Activated CD4-positive, alpha-beta T cell treated with anti-CD3 and anti-CD28 coated beads, Interleukin-2, amount 10 ng/mL, durations not matched to agents 7 days and 5 days (primary cell): Measurements from ENCODE around the gene MAJIN. TPM values are rescaled to one million over a fixed set of nuclear protein-coding genes. Genes with fewer than 3 reads are reported as not detected.

Experiments
- CTCF ChIA-PET: fragments of 350-600 bp; sonication (Branson Sonifier 250); formaldehyde crosslinking; loops from one replicate; lab custom pipeline; 2021; ENCODE audit warnings: antibody characterized with exemption; lab: Charles Lee
- POLR2A ChIA-PET: fragments of 350-600 bp; sonication (Branson Sonifier 250); formaldehyde crosslinking; loops from one replicate; lab custom pipeline; 2021; ENCODE audit warnings: antibody characterized with exemption; lab: Charles Lee
- DNase-seq: peaks from one replicate; pipeline ENCODE4 v3.0.0-alpha.2; 2020
- H3K27ac Mint-ChIP-seq: one replicate; pipeline ENCODE4 v1.8.0; 2021; ENCODE audit warnings: mild to moderate bottlenecking, moderate library complexity, mixed read lengths
- H3K27me3 Mint-ChIP-seq: one replicate; pipeline ENCODE4 v1.8.0; 2021; ENCODE audit warnings: mixed read lengths
- H3K36me3 Mint-ChIP-seq: one replicate; pipeline ENCODE4 v1.8.0; 2021; ENCODE audit warnings: low read depth, mixed read lengths
- H3K4me1 Mint-ChIP-seq: one replicate; pipeline ENCODE4 v1.8.0; 2021; ENCODE audit warnings: mixed read lengths
- H3K4me3 Mint-ChIP-seq: one replicate; pipeline ENCODE4 v1.8.0; 2021; ENCODE audit warnings: mild to moderate bottlenecking, moderate library complexity, mixed read lengths
- H3K9me3 Mint-ChIP-seq: one replicate; pipeline ENCODE4 v1.8.0; 2021; ENCODE audit warnings: mixed read lengths
- total RNA-seq, 2 experiments: library from RNA; stranded (reverse); gene quantifications; one replicate each; pipeline ENCODE4 v1.2.3, GENCODE V29; 2021

MAJIN gene
- total RNA-seq, 2 experiments from 2014 or later, result 0.20 to 0.54 TPM

DNA sequence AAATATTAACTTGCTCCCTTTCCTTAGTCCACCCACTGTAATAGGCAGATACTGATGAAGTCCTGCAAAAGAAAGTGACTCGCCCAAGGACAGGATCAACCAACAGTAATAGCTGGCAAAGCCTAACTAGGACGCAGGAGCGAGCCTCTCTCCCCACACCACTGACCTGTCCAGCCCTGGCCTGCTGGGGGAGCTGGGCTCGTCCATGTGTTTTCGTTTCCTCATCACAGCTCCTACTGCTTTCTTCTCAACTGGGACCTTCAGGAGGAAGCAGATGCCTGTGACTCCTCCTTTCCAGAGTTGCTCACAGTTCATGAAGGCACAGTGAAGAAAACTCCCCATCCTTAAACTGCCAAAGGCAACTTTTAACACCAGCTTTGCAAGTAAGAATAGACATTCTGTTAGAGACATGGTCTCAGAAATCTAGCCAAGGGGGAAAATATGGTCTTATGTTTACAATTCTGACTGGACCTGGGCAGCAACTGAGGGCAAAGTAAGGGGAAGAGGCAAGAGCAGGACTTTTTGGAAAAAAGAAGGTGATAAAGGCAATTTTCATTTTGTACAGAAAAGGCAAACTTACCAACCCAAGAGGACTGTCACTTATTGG is 24.6 kb downstream of the MAJIN start:
- H3K9me3 Mint-ChIP-seq, result no peaks in the 10 kb centered on the region
- peaks cover 4% of the 10 kb centered on the region for H3K27me3 Mint-ChIP-seq
- H3K27ac Mint-ChIP-seq, result no peak overlapping the region
- CTCF ChIA-PET, result interaction anchor here (0.7 kb wide), 1 partner anchor 35 kb away, joined by 3 read pairs; no protein-coding TSS in a partner anchor
- no peaks in the 10 kb centered on the region for H3K4me1 Mint-ChIP-seq
- H3K4me3 Mint-ChIP-seq, result no peak overlapping the region
- POLR2A ChIA-PET, result no interaction called here
- H3K36me3 Mint-ChIP-seq, result no peaks in the 10 kb centered on the region
- no peak for DNase-seq

DNA sequence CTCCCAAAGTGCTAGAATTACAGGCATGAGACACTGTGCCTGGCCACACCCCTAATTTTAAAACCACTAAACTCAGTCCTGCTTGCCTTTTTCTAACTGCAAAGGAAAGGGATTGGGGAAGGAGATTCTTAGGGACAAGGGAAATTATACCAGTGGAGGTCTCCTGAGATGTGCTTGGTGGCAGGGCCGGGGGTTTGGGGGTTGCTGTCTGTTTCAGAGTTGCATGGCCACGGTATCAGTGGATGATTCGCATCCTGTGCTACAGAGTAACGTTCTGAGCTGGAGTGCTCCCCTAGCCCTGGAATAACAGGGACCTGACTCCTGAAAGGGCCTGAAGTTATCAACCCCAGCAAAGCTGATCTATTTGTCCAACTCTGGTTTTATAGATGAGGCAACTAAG is 35.4 kb downstream of the MAJIN start:
- ChIA-PET POLR2A (interaction anchor here (0.9 kb wide), 1 partner anchor 9 kb away, joined by 3 read pairs; no protein-coding TSS in a partner anchor), CTCF (interaction anchor here (0.9 to 1.1 kb wide), 5 partner anchors 9 to 278 kb away, joined by 3 to 4 read pairs (median 3); no protein-coding TSS in a partner anchor)
- H3K9me3 Mint-ChIP-seq, result no peaks in the 10 kb centered on the region
- no peak overlapping the region for H3K4me3 Mint-ChIP-seq
- peaks cover 2% of the 10 kb centered on the region for H3K27me3 Mint-ChIP-seq
- no peak for DNase-seq
- H3K27ac Mint-ChIP-seq, result no peak overlapping the region
- H3K36me3 Mint-ChIP-seq, result no peaks in the 10 kb centered on the region
- H3K4me1 Mint-ChIP-seq, result no peaks in the 10 kb centered on the region

DNA sequence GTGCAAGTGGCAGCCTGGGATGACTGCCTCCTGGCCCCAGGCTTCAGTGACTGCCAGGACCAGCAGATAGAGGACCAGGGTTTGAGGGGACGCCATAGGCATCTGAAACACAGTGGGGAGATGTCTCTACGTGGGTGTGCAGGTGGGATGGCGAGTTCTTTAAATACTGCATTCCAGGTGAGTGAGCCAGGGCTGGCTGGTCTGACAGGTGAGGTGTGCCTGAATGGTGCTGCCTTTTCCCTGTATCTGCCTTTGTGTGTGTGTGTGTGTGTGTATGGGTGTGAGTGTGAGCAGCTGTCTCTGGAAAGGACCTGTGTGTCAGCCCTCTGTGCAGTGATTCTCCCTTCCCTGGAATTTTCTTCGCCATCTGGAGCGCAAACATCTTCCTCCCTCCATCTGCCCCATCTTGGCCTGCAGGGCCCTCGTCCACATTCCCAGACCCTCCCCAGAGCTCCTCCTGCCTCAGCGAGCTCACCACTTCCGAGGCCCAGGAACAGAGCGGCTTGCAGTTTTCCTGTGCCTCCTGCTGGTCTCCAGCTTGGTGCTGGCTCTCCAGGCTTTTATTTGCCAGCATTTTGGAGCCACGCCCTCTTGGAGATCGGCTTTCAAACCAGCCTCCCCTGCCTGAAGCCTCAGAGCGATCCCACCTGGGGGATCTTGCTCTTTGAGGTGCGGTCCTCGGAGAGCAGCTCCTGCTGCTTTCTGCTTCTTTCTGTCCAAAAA is 36.4 kb downstream of the MAJIN start, which contains the start of gene GPHA2:
TSS of gene GPHA2 (minus strand) at position 535 of the 723 bp plus-strand sequence. CDS start at position 102, 433 bp downstream.
- Mint-ChIP-seq H3K27me3 (peaks cover 2% of the 10 kb centered on the region), H3K36me3 (peaks cover 8% of the 10 kb centered on the region), H3K4me3 (no peak within 1 kb of the TSS), H3K27ac (no peak within 1 kb of the TSS), H3K9me3 (no peaks in the 10 kb centered on the region), H3K4me1 (no peaks in the 10 kb centered on the region)
- DNase-seq, result no peak
- POLR2A ChIA-PET, result interaction anchor here (0.6 kb wide), 1 partner anchor 117 kb away, joined by 3 read pairs; no protein-coding TSS in a partner anchor
- CTCF ChIA-PET, result interaction anchor here (0.6 to 1.8 kb wide), 4 partner anchors 28 to 77 kb away, joined by 3 to 5 read pairs (median 4); no protein-coding TSS in a partner anchor

DNA sequence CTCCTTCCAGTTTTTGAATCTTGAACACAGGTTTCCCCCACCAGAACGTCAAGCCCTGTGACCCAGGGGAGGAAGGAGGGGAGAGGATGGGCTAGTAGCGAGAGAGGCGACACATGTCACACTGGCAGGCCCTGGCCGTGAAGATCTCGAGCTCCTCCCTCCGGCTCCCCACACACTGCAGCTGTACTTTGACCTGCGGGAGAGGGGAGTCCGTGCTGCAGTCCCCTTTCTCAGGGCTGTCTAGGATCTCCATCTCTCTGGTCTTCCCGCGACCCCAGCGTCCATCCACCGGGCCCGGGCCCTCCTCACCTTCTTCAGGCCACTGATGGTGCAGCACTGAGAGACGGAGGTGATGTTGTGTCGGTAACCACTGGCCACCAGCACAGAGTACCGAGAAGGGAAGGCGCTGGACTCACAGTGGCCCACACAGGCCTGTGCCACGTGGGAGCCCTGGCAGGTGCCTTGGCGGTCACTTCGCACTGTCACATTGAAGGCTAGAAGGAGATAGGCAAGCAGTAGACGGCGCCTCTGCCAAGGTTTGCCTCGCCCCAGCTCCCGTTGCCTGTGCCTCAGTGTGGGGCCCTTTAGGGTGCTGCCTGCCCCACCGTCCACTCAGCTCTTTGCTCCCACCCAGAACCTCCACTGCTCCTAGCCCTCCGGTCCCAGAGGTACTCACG is 37.1 kb downstream of the MAJIN start:
- Mint-ChIP-seq H3K9me3 (no peaks in the 10 kb centered on the region), H3K36me3 (peaks cover 8% of the 10 kb centered on the region), H3K4me1 (no peaks in the 10 kb centered on the region), H3K4me3 (no peak overlapping the region), H3K27me3 (peaks cover 2% of the 10 kb centered on the region), H3K27ac (no peak overlapping the region)
- no peak for DNase-seq
- POLR2A ChIA-PET, result no interaction called here
- CTCF ChIA-PET, result interaction anchor here (0.6 to 2.5 kb wide), 4 partner anchors 10 to 80 kb away, joined by 5 to 9 read pairs (median 6); partner anchors contain the start of gene ARL2

DNA sequence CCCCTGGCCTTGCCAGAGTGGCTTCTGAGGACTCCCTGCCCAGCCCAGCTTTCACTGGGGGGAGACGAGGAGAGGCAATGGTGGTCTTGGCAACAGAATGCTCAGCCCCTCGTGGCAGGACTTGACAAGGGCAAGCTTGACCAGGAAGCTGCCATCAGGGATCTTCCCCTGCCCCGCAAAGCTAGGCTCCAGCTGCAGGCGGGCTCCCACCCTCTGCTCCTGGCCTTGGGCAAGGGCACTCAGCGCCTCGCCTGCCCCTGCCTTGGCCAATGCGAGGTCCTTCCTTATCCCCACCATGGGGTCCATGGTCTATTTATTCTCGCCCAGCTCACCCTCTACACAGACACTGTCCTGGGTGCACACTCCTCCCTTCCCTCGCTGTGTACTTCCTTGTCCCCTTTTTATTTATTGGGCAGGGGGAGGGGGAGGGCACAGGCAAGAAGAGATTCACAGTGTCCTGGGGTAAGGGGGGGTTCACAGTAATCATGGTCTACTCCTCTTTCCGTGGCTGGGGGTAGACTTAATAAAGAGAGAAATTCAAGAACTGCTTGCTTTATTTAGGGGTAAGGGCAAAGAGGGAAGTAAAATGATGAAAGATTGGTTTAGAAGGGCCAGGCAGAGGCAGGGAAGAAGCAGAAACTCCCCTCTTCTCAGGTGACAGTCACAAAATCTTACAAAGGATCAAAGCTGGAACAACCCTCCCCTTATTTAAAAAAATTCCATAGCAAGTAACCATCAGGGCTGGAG is 37.8 kb downstream of the MAJIN start:
- H3K4me3 Mint-ChIP-seq, result no peak overlapping the region

DNA sequence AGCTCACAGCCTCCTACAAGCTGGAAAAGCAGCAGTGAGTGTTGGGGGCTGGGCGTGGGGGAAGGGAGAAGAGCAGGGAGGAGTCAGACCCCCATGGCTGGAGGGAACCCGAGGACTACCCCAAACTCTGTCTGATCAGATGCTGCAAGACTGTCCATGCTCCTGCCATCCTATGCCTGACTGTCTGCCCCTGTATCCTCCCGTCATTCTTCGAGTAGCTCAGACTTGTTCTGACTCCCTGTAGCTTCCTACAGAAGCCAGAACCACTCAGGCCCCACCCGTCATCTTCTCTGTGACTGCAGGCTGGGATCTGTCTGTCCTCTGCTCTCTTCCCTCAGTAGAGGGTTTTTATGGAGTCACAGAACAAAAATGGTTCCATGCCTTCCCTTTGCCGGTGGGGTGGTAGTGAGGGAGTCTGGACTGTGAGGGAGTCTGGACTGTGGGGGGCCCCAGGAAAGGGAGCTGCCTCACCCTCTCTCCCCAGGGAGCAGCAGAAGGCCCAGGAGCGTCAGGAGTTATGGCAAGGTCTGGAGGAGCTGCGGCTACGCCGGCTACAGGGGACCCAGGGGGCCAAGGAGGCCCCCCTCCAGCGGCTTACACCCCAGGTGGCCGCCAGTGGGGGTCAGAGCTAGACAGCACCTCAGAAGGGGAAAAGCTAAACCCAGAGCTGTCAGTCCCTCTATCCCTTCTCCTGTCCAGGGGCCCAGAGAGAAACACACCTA is 38.5 kb downstream of the MAJIN start:
- no peaks in the 10 kb centered on the region for H3K27me3 Mint-ChIP-seq
- H3K9me3 Mint-ChIP-seq, result no peaks in the 10 kb centered on the region
- H3K4me3 Mint-ChIP-seq, result no peak overlapping the region
- CTCF ChIA-PET, result interaction anchor here (0.7 to 2.5 kb wide), 7 partner anchors 11 to 381 kb away, joined by 3 to 9 read pairs (median 3); partner anchors contain the start of gene ARL2
- H3K4me1 Mint-ChIP-seq, result no peaks in the 10 kb centered on the region
- peaks cover 8% of the 10 kb centered on the region for H3K36me3 Mint-ChIP-seq
- POLR2A ChIA-PET, result no interaction called here
- DNase-seq, result no peak
- H3K27ac Mint-ChIP-seq, result no peak overlapping the region

More for the DNA sequence above, 37.8 kb downstream of the MAJIN start:
- H3K36me3 Mint-ChIP-seq, result peaks cover 8% of the 10 kb centered on the region
- no peak for DNase-seq
- H3K27ac Mint-ChIP-seq, result no peak overlapping the region
- H3K4me1 Mint-ChIP-seq, result no peaks in the 10 kb centered on the region
- ChIA-PET CTCF (interaction anchor here (1.0 to 2.5 kb wide), 5 partner anchors 10 to 92 kb away, joined by 3 to 9 read pairs (median 5); partner anchors contain the start of gene ARL2), POLR2A (no interaction called here)
- H3K27me3 Mint-ChIP-seq, result peaks cover 2% of the 10 kb centered on the region
- no peaks in the 10 kb centered on the region for H3K9me3 Mint-ChIP-seq

DNA sequence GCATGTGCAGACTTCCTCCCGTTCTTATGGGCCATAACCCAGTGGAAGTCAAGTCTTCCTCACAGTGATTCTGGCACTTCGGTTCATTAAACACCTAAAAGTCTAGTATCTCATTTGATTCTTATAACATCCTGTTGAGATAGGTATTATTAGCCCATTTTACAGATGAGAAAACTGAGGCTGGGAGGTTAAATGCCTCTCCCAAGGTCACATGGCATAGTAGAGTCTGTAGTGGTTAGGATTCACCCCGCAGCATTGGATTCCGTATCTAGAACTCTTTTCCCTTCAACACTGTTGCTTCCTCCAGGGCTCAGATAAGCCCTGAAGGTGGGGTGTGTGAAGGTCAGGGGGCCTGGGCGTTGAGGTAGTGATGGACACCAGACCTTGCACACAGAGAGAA is 39.6 kb downstream of the MAJIN start:
- H3K9me3 Mint-ChIP-seq, result no peaks in the 10 kb centered on the region
- ChIA-PET CTCF (interaction anchor here (2.5 kb wide), 1 partner anchor 12 kb away, joined by 9 read pairs; no protein-coding TSS in a partner anchor), POLR2A (no interaction called here)
- peaks cover 8% of the 10 kb centered on the region for H3K36me3 Mint-ChIP-seq
- DNase-seq, result no peak
- H3K4me3 Mint-ChIP-seq, result no peak overlapping the region
- H3K4me1 Mint-ChIP-seq, result no peaks in the 10 kb centered on the region
- no peak overlapping the region for H3K27ac Mint-ChIP-seq
- H3K27me3 Mint-ChIP-seq, result no peaks in the 10 kb centered on the region

DNA sequence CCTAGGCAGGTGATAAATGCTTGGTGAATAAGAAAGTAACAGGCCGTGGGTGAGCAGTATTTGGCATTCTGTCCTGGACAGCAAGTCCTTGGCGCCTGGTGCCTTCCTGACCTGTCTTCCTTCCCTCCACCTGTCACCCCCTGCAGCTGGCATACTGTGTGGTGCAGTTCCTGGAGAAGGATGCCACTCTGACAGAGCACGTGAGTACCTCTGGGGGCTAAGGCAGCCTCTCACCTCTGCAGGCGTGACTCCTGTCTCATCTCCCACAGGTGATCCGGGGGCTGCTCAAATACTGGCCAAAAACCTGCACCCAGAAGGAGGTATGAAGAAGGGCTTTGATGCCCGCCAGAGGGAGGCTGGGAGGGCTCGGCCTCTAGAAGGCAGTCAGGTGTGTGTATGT is 40.6 kb downstream of the MAJIN start:
- no peak overlapping the region for H3K27ac Mint-ChIP-seq
- H3K9me3 Mint-ChIP-seq, result no peaks in the 10 kb centered on the region
- peaks cover 8% of the 10 kb centered on the region for H3K36me3 Mint-ChIP-seq
- no peak overlapping the region for H3K4me3 Mint-ChIP-seq
- ChIA-PET POLR2A (no interaction called here), CTCF (no interaction called here)
- no peaks in the 10 kb centered on the region for H3K4me1 Mint-ChIP-seq
- no peak for DNase-seq
- H3K27me3 Mint-ChIP-seq, result no peaks in the 10 kb centered on the region

DNA sequence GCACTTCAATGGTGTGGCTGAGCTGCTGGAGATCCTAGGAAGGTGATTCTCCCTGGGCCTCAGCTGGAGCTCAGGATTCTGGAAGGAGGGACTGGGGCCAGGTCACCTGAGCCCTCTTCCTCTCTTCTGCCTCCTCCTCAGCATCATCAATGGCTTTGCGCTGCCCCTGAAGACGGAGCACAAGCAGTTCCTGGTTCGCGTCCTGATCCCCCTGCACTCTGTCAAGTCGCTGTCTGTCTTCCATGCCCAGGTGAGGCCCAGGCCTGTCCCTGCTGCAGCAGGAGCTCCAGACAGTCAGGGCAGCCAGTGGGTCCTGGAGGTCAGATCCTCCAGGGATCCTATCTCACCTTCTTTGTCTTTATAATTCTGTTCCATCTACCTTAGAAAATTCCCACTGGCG is 41.6 kb downstream of the MAJIN start:
- Mint-ChIP-seq H3K36me3 (peaks cover 8% of the 10 kb centered on the region), H3K27me3 (no peaks in the 10 kb centered on the region), H3K9me3 (no peaks in the 10 kb centered on the region), H3K4me3 (no peak overlapping the region), H3K27ac (no peak overlapping the region), H3K4me1 (peaks cover under 1% of the 10 kb centered on the region)
- CTCF ChIA-PET, result interaction anchor here (1.1 to 1.8 kb wide), 3 partner anchors 84 to 109 kb away, joined by 3 to 6 read pairs (median 3); partner anchors contain the start of gene ARL2
- POLR2A ChIA-PET, result no interaction called here
- no peak for DNase-seq

DNA sequence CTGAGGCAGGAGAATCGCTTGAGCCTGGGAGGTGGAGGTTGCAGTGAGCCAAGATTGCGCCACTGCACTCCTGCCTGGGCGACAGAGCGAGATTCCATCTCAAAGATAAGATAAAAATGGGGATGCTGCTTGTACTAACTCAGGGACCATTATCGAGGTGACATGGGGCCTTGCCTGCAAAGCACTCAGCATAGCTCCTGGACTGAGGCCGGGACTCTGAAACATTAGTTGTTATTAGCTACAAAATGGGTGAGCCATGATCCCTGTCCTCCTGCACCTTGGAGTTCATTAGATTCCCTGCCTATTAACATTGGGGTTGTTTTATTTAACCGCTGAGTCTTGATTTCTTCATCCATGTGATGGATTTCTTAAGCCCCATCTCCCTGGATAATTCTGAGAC is 42.3 kb downstream of the MAJIN start:
- H3K36me3 Mint-ChIP-seq, result peaks cover 8% of the 10 kb centered on the region
- CTCF ChIA-PET, result interaction anchor here (1.1 to 1.8 kb wide), 3 partner anchors 85 to 109 kb away, joined by 3 to 6 read pairs (median 3); partner anchors contain the start of gene ARL2

DNA sequence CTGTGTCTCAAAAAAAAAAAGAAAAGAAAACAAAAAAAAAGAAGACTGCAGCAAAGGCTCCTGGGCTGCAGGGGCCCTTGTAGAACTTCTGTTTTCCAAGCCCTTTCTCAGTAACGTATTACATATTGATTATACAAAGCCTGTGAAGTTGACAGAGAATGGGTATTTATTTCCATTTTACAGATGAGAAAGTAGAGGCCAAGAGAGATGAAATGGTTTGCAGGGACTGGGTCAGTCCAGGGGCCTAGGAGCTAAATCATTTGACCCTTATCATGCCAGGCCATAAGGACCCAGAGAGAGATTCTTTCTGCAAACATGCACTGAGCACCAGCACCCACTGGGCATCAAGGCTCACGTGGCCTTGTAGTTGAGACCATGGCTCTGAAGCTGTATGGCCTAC is 43.0 kb downstream of the MAJIN start:
- Mint-ChIP-seq H3K27ac (no peak overlapping the region), H3K9me3 (no peaks in the 10 kb centered on the region), H3K4me1 (peaks cover 10% of the 10 kb centered on the region), H3K4me3 (no peak overlapping the region), H3K27me3 (no peaks in the 10 kb centered on the region), H3K36me3 (peaks cover 8% of the 10 kb centered on the region)
- ChIA-PET POLR2A (no interaction called here), CTCF (interaction anchor here (1.2 to 1.8 kb wide), 2 partner anchors 85 kb away, joined by 3 to 6 read pairs; partner anchors contain the start of gene ARL2)
- no peak for DNase-seq

More for the DNA sequence above, 42.3 kb downstream of the MAJIN start:
- H3K27me3 Mint-ChIP-seq, result no peaks in the 10 kb centered on the region
- H3K4me3 Mint-ChIP-seq, result no peak overlapping the region
- no peak for DNase-seq
- no peaks in the 10 kb centered on the region for H3K9me3 Mint-ChIP-seq
- H3K27ac Mint-ChIP-seq, result no peak overlapping the region
- peaks cover 5% of the 10 kb centered on the region for H3K4me1 Mint-ChIP-seq
- POLR2A ChIA-PET, result no interaction called here
